GM23338 (cell line): ENCODE data around the gene CDH8. TPM values are rescaled to one million over a fixed set of nuclear protein-coding genes. Genes with fewer than 3 reads are reported as not detected.

Experiments used
- ATAC-seq: fragments of 200-7000 bp; cut with Tn5 transposase; 3 replicates; pipeline ENCODE4 v1.9.1; 2020
- DNase-seq: peaks from one replicate; pipeline ENCODE4 v3.0.0-alpha.2; 2015; ENCODE audit warnings: low spot score
- H2AFZ ChIP-seq: fragments of 200-600 bp; sonication (generic); 2 replicates; pipeline ENCODE4 v1.8.0; 2016; ENCODE audit warnings: antibody characterized with exemption, mild to moderate bottlenecking, moderate library complexity
- H3F3A ChIP-seq: fragments of 200-600 bp; sonication (generic); replicated peaks from 2 replicates; pipeline ENCODE4 v1.8.0; 2017; ENCODE audit warnings: antibody characterized with exemption, mixed run types, low read depth
- H3K27ac ChIP-seq: fragments of 200-600 bp; sonication (generic); 2 replicates; pipeline ENCODE4 v1.6.1; 2016; ENCODE audit warnings: low read depth
- H3K27me3 ChIP-seq: fragments of 200-600 bp; sonication (generic); 2 replicates; pipeline ENCODE4 v1.8.0; 2016; ENCODE audit warnings: mild to moderate bottlenecking, mixed run types, moderate library complexity; ENCODE audit not compliant: insufficient read depth
- H3K36me3 ChIP-seq: fragments of 200-600 bp; sonication (generic); 2 replicates; pipeline ENCODE4 v1.8.0; 2016; ENCODE audit warnings: mild to moderate bottlenecking; ENCODE audit not compliant: insufficient read depth
- H3K4me1 ChIP-seq: fragments of 200-600 bp; sonication (generic); 2 replicates; pipeline ENCODE4 v1.8.0; 2016; ENCODE audit warnings: mild to moderate bottlenecking, moderate library complexity; ENCODE audit not compliant: insufficient read depth
- H3K4me2 ChIP-seq: fragments of 200-600 bp; sonication (generic); 2 replicates; pipeline ENCODE4 v1.7.1; 2017; ENCODE audit warnings: mixed run types
- H3K4me3 ChIP-seq: fragments of 200-600 bp; sonication (generic); 2 replicates; pipeline ENCODE4 v1.6.1; 2016; ENCODE audit warnings: mixed run types
- H3K79me2 ChIP-seq: fragments of 200-600 bp; sonication (generic); replicated peaks from 2 replicates; pipeline ENCODE4 v1.8.0; 2017; ENCODE audit warnings: mild to moderate bottlenecking; ENCODE audit not compliant: insufficient read depth
- H3K9me2 ChIP-seq: fragments of 200-600 bp; sonication (generic); 2 replicates; pipeline ENCODE4 v1.8.0; 2017; ENCODE audit not compliant: insufficient read depth
- H4K20me1 ChIP-seq: fragments of 200-600 bp; sonication (generic); replicated peaks from 2 replicates; pipeline ENCODE4 v1.8.0; 2017; ENCODE audit warnings: mild to moderate bottlenecking; ENCODE audit not compliant: insufficient read depth
- H3K27ac Mint-ChIP-seq: 2 replicates; pipeline ENCODE4 v1.8.0; 2020; ENCODE audit warnings: inconsistent platforms, mild to moderate bottlenecking, moderate library complexity, mixed read lengths
- H3K27me3 Mint-ChIP-seq: 3 replicates; pipeline ENCODE4 v1.8.0; 2022; ENCODE audit warnings: low read depth, mild to moderate bottlenecking, moderate library complexity, mixed read lengths, inconsistent platforms; ENCODE audit not compliant: insufficient read depth, poor library complexity
- H3K36me3 Mint-ChIP-seq: 3 replicates; pipeline ENCODE4 v1.8.0; 2021; ENCODE audit warnings: low read depth, mild to moderate bottlenecking, inconsistent platforms, moderate library complexity, mixed read lengths
- H3K4me1 Mint-ChIP-seq: 3 replicates; pipeline ENCODE4 v1.8.0; 2020; ENCODE audit warnings: mild to moderate bottlenecking, inconsistent platforms, mixed read lengths
- H3K4me3 Mint-ChIP-seq: 3 replicates; pipeline ENCODE4 v1.8.0; 2021; ENCODE audit warnings: moderate library complexity, mild to moderate bottlenecking, inconsistent platforms, mixed read lengths
- H3K9me3 Mint-ChIP-seq: 3 replicates; pipeline ENCODE4 v1.8.0; 2020; ENCODE audit warnings: moderate library complexity, mild to moderate bottlenecking, inconsistent platforms, mixed read lengths
- CREB1 ChIP-seq: fragments of 250-450 bp; sonication (Bioruptor Pico); IDR thresholded peaks from 2 replicates; pipeline ENCODE4 v1.5.0; 2020; ENCODE audit warnings: low read depth, mild to moderate bottlenecking, moderate library complexity
- EZH2 ChIP-seq: fragments of 200-600 bp; sonication (generic); IDR thresholded peaks from one replicate; pipeline ENCODE4 v1.8.0; 2017; ENCODE audit warnings: antibody characterized with exemption, mild to moderate bottlenecking, low read depth; ENCODE audit not compliant: unreplicated experiment
- EZH2phosphoT487 ChIP-seq: fragments of 200-600 bp; sonication (generic); IDR thresholded peaks from one replicate; pipeline ENCODE4 v1.8.1; 2018; ENCODE audit warnings: antibody characterized with exemption; ENCODE audit not compliant: unreplicated experiment
- JUNB ChIP-seq: IDR thresholded peaks from one replicate; pipeline ENCODE4 v1.6.1; 2016; ENCODE audit warnings: antibody characterized with exemption; ENCODE audit not compliant: unreplicated experiment
- NANOG ChIP-seq: IDR thresholded peaks from 2 replicates; pipeline ENCODE4 v1.6.1; 2016; ENCODE audit warnings: antibody characterized with exemption, borderline replicate concordance
- POLR2AphosphoS5 ChIP-seq: IDR thresholded peaks from 2 replicates; pipeline ENCODE4 v1.6.1; 2016; ENCODE audit warnings: antibody characterized with exemption, low read depth
- ZNF114 ChIP-seq: fragments of 250-450 bp; sonication (Bioruptor Pico); IDR thresholded peaks from 2 replicates; pipeline ENCODE4 v1.5.0; 2020; ENCODE audit warnings: mild to moderate bottlenecking, moderate library complexity
- ZNF331 ChIP-seq: fragments of 250-450 bp; sonication (Bioruptor Pico); IDR thresholded peaks from 2 replicates; pipeline ENCODE4 v1.5.0; 2020; ENCODE audit warnings: low read depth, mild to moderate bottlenecking, moderate library complexity
- polyA plus RNA-seq: library from polyadenylated mRNA; unstranded; fragments of >200 nt; fragmentation: Nextera tagmentation; extraction: Ambion mirVana; gene quantifications from 2 replicates; pipeline ENCODE4 v1.2.1, GENCODE V29; 2016
- total RNA-seq: library from RNA; depleted of rRNA; stranded (reverse); fragments of >200 nt; shearing (Covaris generic); gene quantifications from 2 replicates; pipeline ENCODE4 v1.2.3, GENCODE V29; 2014
- TF ChIP-seq, protein P1 (sequence below): fragments of 250-450 bp; sonication (Bioruptor Pico); IDR thresholded peaks from 2 replicates; pipeline ENCODE4 v1.5.0; 2020; ENCODE audit warnings: mild to moderate bottlenecking, moderate library complexity
- TF ChIP-seq, protein P2 (sequence below): IDR thresholded peaks from one replicate; pipeline ENCODE4 v1.6.1; 2018; ENCODE audit warnings: antibody characterized with exemption; ENCODE audit not compliant: unreplicated experiment

The CDH8 gene
- total and polyA plus RNA-seq, 2 experiments from 2014 or later: 10.2 to 11.7 TPM

GRCh38 chr16:62066747-62067146 is 30.5 kb upstream of the CDH8 start:
- H3K27me3 Mint-ChIP-seq: no peaks in the 10 kb centered on the region
- Histone ChIP-seq H2AFZ (no peak overlapping the region), H3K4me1 (peaks cover 6% of the 10 kb centered on the region; the same call in 1 of the 2 replicates), H3K27me3 (no peaks in the 10 kb centered on the region), H3F3A (no peaks in the 10 kb centered on the region), H3K9me2 (0 out of 2 replicates have a peak, but pooled peaks cover 3% of the 10 kb centered on the region), H3K79me2 (no peaks in the 10 kb centered on the region), H4K20me1 (no peaks in the 10 kb centered on the region), H3K4me3 (no peak overlapping the region), H3K27ac (no peak overlapping the region), H3K36me3 (no peaks in the 10 kb centered on the region), H3K4me2 (no peak overlapping the region)
- ATAC-seq (no peak), DNase-seq (no peak)
- H3K4me3 Mint-ChIP-seq: no peak overlapping the region
- TF ChIP-seq, protein P1, sequence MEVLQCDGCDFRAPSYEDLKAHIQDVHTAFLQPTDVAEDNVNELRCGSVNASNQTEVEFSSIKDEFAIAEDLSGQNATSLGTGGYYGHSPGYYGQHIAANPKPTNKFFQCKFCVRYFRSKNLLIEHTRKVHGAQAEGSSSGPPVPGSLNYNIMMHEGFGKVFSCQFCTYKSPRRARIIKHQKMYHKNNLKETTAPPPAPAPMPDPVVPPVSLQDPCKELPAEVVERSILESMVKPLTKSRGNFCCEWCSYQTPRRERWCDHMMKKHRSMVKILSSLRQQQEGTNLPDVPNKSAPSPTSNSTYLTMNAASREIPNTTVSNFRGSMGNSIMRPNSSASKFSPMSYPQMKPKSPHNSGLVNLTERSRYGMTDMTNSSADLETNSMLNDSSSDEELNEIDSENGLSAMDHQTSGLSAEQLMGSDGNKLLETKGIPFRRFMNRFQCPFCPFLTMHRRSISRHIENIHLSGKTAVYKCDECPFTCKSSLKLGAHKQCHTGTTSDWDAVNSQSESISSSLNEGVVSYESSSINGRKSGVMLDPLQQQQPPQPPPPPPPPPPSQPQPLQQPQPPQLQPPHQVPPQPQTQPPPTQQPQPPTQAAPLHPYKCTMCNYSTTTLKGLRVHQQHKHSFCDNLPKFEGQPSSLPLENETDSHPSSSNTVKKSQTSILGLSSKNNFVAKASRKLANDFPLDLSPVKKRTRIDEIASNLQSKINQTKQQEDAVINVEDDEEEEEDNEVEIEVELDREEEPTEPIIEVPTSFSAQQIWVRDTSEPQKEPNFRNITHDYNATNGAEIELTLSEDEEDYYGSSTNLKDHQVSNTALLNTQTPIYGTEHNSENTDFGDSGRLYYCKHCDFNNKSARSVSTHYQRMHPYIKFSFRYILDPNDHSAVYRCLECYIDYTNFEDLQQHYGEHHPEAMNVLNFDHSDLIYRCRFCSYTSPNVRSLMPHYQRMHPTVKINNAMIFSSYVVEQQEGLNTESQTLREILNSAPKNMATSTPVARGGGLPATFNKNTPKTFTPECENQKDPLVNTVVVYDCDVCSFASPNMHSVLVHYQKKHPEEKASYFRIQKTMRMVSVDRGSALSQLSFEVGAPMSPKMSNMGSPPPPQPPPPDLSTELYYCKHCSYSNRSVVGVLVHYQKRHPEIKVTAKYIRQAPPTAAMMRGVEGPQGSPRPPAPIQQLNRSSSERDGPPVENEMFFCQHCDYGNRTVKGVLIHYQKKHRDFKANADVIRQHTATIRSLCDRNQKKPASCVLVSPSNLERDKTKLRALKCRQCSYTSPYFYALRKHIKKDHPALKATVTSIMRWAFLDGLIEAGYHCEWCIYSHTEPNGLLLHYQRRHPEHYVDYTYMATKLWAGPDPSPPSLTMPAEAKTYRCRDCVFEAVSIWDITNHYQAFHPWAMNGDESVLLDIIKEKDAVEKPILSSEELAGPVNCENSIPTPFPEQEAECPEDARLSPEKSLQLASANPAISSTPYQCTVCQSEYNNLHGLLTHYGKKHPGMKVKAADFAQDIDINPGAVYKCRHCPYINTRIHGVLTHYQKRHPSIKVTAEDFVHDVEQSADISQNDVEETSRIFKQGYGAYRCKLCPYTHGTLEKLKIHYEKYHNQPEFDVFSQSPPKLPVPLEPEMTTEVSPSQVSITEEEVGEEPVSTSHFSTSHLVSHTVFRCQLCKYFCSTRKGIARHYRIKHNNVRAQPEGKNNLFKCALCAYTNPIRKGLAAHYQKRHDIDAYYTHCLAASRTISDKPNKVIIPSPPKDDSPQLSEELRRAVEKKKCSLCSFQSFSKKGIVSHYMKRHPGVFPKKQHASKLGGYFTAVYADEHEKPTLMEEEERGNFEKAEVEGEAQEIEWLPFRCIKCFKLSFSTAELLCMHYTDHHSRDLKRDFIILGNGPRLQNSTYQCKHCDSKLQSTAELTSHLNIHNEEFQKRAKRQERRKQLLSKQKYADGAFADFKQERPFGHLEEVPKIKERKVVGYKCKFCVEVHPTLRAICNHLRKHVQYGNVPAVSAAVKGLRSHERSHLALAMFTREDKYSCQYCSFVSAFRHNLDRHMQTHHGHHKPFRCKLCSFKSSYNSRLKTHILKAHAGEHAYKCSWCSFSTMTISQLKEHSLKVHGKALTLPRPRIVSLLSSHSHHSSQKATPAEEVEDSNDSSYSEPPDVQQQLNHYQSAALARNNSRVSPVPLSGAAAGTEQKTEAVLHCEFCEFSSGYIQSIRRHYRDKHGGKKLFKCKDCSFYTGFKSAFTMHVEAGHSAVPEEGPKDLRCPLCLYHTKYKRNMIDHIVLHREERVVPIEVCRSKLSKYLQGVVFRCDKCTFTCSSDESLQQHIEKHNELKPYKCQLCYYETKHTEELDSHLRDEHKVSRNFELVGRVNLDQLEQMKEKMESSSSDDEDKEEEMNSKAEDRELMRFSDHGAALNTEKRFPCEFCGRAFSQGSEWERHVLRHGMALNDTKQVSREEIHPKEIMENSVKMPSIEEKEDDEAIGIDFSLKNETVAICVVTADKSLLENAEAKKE (CRISPR knock-in tag): no peak
- TF ChIP-seq EZH2phosphoT487 (no peak), ZNF114 (CRISPR knock-in tag) (no peak), EZH2 (no peak), JUNB (no peak), ZNF331 (CRISPR knock-in tag) (no peak), NANOG (no peak), CREB1 (CRISPR knock-in tag) (no peak), POLR2AphosphoS5 (no peak)
- TF ChIP-seq, protein P2, sequence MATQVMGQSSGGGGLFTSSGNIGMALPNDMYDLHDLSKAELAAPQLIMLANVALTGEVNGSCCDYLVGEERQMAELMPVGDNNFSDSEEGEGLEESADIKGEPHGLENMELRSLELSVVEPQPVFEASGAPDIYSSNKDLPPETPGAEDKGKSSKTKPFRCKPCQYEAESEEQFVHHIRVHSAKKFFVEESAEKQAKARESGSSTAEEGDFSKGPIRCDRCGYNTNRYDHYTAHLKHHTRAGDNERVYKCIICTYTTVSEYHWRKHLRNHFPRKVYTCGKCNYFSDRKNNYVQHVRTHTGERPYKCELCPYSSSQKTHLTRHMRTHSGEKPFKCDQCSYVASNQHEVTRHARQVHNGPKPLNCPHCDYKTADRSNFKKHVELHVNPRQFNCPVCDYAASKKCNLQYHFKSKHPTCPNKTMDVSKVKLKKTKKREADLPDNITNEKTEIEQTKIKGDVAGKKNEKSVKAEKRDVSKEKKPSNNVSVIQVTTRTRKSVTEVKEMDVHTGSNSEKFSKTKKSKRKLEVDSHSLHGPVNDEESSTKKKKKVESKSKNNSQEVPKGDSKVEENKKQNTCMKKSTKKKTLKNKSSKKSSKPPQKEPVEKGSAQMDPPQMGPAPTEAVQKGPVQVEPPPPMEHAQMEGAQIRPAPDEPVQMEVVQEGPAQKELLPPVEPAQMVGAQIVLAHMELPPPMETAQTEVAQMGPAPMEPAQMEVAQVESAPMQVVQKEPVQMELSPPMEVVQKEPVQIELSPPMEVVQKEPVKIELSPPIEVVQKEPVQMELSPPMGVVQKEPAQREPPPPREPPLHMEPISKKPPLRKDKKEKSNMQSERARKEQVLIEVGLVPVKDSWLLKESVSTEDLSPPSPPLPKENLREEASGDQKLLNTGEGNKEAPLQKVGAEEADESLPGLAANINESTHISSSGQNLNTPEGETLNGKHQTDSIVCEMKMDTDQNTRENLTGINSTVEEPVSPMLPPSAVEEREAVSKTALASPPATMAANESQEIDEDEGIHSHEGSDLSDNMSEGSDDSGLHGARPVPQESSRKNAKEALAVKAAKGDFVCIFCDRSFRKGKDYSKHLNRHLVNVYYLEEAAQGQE: no peak
- no peak overlapping the region for H3K27ac Mint-ChIP-seq
- H3K9me3 Mint-ChIP-seq: peaks cover 3% of the 10 kb centered on the region; the same call in 1 of the 3 replicates
- 0 out of 3 replicates have a peak, but pooled peaks cover 3% of the 10 kb centered on the region for H3K36me3 Mint-ChIP-seq
- peaks cover 16% of the 10 kb centered on the region; the same call in 2 of the 3 replicates for H3K4me1 Mint-ChIP-seq
